Measurements from ENCODE around the gene RBP2. TPM values are rescaled to one million over a fixed set of nuclear protein-coding genes. Genes with fewer than 3 reads are reported as not detected.

Gene RBP2
- total and polyA plus RNA-seq, 2 donors (not counting 3 experiments of a cell fraction or from before 2014, with no cell fraction given): not detected

DNA sequence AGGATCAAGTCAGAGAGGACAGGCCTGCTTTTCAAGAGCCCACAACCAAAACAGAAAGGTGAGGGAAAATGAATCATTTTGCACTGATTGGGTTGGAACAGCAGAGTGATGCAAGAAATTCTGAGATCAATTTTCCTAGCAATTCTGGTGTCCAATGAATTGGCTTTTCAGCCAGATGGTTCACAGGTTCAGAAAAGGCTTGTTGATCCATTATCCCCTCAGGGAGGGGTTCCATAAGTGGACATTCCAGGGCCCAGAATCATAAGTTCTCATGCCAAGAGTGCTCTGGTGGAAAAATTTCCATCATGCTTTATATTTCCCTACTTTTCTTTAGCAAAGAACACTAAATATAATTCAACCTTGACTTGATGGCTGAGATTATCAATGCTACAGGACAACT is 16.2 kb downstream of the RBP2 start:
- Histone ChIP-seq H3K79me2 (ENCODE audit: control insufficient read depth, insufficient read depth, low read length) (no peaks in the 10 kb centered on the region), H3K4me3 (replicated peaks in 1 of 3; ENCODE audit: insufficient read depth in 1 of 3, low read depth in 1 of 3, low read length in 3 of 3) (no peak overlapping the region), H2AFZ (ENCODE audit: low read depth, low read length) (no peak overlapping the region), H3K9ac (replicated peaks; ENCODE audit: extremely low read depth, insufficient read depth, low read length) (no peak overlapping the region), H4K20me1 (replicated peaks; ENCODE audit: control insufficient read depth, extremely low read depth, insufficient read depth, low read length) (no peaks in the 10 kb centered on the region), H3K4me1 (ENCODE audit: control insufficient read depth, extremely low read depth, insufficient read depth, low read length) (no peaks in the 10 kb centered on the region), H3K9me3 (replicated peaks; ENCODE audit: control insufficient read depth, insufficient read depth, low read length) (no peaks in the 10 kb centered on the region), H3K27ac (ENCODE audit: insufficient read depth, low read depth, low read length) (no peak overlapping the region), H3K27me3 (ENCODE audit: control insufficient read depth in 2 of 2, insufficient read depth in 2 of 2, low read length in 2 of 2) (no peaks in the 10 kb centered on the region), H3K9me1 (replicated peaks; ENCODE audit: control insufficient read depth, extremely low read depth, insufficient read depth, low read length) (no peaks in the 10 kb centered on the region), H3K36me3 (ENCODE audit: control insufficient read depth in 2 of 2, extremely low read depth in 1 of 2, insufficient read depth in 2 of 2, low read length in 2 of 2) (no peaks in the 10 kb centered on the region), H3K4me2 (ENCODE audit: insufficient read depth, low read length) (no peak overlapping the region)
- no TSS peak for BruUV-seq (replicated peaks)
- TF ChIP-seq EZH2 (IDR thresholded peaks at IDR 0.05; ENCODE audit: borderline replicate concordance, low read depth, low read length, severe bottlenecking) (no peak), GATA2 (IDR thresholded peaks at IDR 0.05; ENCODE audit: insufficient read depth, insufficient read length, low read depth, low read length) (no peak), POLR2AphosphoS5 (IDR thresholded peaks at IDR 0.05; ENCODE audit: insufficient read depth, low read depth, low read length) (no peak), POLR2A (IDR thresholded peaks at IDR 0.05; ENCODE audit: low read depth, low read length) (no peak), FOS (IDR thresholded peaks at IDR 0.05; ENCODE audit: borderline replicate concordance, insufficient read depth, low read length) (no peak), JUN (IDR thresholded peaks at IDR 0.05; ENCODE audit: borderline replicate concordance, insufficient read depth, insufficient read length, low read depth) (no peak), MYC (IDR thresholded peaks at IDR 0.05; ENCODE audit: low read depth, low read length) (no peak)
- TF ChIP-seq, protein P1, sequence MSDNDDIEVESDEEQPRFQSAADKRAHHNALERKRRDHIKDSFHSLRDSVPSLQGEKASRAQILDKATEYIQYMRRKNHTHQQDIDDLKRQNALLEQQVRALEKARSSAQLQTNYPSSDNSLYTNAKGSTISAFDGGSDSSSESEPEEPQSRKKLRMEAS (IDR thresholded peaks at IDR 0.05; ENCODE audit: insufficient read depth, insufficient read length): no peak
- TF ChIP-seq, protein P2, sequence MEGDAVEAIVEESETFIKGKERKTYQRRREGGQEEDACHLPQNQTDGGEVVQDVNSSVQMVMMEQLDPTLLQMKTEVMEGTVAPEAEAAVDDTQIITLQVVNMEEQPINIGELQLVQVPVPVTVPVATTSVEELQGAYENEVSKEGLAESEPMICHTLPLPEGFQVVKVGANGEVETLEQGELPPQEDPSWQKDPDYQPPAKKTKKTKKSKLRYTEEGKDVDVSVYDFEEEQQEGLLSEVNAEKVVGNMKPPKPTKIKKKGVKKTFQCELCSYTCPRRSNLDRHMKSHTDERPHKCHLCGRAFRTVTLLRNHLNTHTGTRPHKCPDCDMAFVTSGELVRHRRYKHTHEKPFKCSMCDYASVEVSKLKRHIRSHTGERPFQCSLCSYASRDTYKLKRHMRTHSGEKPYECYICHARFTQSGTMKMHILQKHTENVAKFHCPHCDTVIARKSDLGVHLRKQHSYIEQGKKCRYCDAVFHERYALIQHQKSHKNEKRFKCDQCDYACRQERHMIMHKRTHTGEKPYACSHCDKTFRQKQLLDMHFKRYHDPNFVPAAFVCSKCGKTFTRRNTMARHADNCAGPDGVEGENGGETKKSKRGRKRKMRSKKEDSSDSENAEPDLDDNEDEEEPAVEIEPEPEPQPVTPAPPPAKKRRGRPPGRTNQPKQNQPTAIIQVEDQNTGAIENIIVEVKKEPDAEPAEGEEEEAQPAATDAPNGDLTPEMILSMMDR (IDR thresholded peaks at IDR 0.05; ENCODE audit: extremely low read depth in 1 of 2, insufficient read depth in 1 of 2, low read depth in 1 of 2, low read length in 2 of 2): no peak
- dilution Hi-C loops (cut with MboI; ENCODE audit: extremely low pct_ligation_motif_present, low sequenced_read_pairs) (no loop called here), intact Hi-C loops (cut with micrococcal nuclease) (no loop called here)
- POLR2A ChIA-PET: no interaction called here
- DNase-seq (ENCODE audit: low read depth, low spot score): no peak
- CTCF ChIA-PET: no interaction called here
- no peak for FAIRE-seq
